Measurements from ENCODE around the gene MARCHF10. TPM values are rescaled to one million over a fixed set of nuclear protein-coding genes. Genes with fewer than 3 reads are reported as not detected.
A peak's percentile ranks its signal among the peaks of the same experiment; 100 is the strongest.

Gene MARCHF10
- total and polyA plus RNA-seq, 2 donors (not counting 1 experiment from before 2014, with no cell fraction given) = 0.17 TPM; not detected in 1

DNA sequence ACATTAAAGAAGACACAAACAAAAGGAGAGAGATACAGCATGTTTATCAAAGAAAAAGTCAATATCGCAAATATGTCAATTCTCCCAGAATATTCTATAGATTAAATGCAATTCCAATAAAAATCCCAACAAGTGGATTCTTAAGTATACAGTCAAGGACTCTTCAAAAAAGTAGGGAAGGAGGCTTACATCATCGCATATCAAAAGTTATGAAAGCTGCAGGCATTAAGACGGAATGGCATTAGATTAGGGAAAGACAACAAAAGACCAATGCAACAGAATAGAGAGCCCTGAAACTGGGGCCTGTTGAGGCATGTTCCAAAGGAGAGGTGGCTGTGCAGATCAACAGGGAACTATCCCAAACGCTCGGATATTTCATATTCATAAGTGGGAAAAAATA lies 76.0 kb downstream of the MARCHF10 start:
- H3K9ac ChIP-seq (ENCODE audit: insufficient read depth, low read length) = no peak overlapping the region
- H3K36me3 ChIP-seq (ENCODE audit: control insufficient read depth, insufficient read depth, low read length) = no peaks in the 10 kb centered on the region
- H3K4me2 ChIP-seq (ENCODE audit: extremely low read depth, insufficient read depth, low read length) = no peak overlapping the region
- no peaks in the 10 kb centered on the region for H3K4me1 ChIP-seq (ENCODE audit: control insufficient read depth, extremely low read depth, insufficient read depth, low read length)
- H4K20me1 ChIP-seq (ENCODE audit: control insufficient read depth, extremely low read depth, insufficient read depth, low read length) = no peaks in the 10 kb centered on the region
- no peaks in the 10 kb centered on the region for H3K9me3 ChIP-seq (ENCODE audit: control insufficient read depth, insufficient read depth, low read depth, low read length)
- DNase-seq (ENCODE audit: low read depth in 2 of 2) = no peak
- TF ChIP-seq EZH2 (IDR thresholded peaks at IDR 0.05; ENCODE audit: low read length, missing control alignments) = no peak
- TF ChIP-seq, protein P1, sequence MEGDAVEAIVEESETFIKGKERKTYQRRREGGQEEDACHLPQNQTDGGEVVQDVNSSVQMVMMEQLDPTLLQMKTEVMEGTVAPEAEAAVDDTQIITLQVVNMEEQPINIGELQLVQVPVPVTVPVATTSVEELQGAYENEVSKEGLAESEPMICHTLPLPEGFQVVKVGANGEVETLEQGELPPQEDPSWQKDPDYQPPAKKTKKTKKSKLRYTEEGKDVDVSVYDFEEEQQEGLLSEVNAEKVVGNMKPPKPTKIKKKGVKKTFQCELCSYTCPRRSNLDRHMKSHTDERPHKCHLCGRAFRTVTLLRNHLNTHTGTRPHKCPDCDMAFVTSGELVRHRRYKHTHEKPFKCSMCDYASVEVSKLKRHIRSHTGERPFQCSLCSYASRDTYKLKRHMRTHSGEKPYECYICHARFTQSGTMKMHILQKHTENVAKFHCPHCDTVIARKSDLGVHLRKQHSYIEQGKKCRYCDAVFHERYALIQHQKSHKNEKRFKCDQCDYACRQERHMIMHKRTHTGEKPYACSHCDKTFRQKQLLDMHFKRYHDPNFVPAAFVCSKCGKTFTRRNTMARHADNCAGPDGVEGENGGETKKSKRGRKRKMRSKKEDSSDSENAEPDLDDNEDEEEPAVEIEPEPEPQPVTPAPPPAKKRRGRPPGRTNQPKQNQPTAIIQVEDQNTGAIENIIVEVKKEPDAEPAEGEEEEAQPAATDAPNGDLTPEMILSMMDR (conservative IDR thresholded peaks at IDR 0.05 in 1 of 2, IDR thresholded peaks at IDR 0.05 in 1 of 2; ENCODE audit: low read depth in 1 of 2, low read length in 2 of 2) = no peak
- H2AFZ ChIP-seq (ENCODE audit: low read length) = no peak overlapping the region
- H3K79me2 ChIP-seq (ENCODE audit: control insufficient read depth, insufficient read depth, low read length) = no peaks in the 10 kb centered on the region
- no peak overlapping the region for H3K27ac ChIP-seq (ENCODE audit: insufficient read depth, low read length)
- no peaks in the 10 kb centered on the region for H3K27me3 ChIP-seq (ENCODE audit: control insufficient read depth, insufficient read depth, low read length)
- no peak overlapping the region for H3K4me3 ChIP-seq (replicated peaks in 1 of 4; ENCODE audit: control extremely low read depth in 1 of 4, insufficient read depth in 1 of 4, low read depth in 3 of 4, low read length in 4 of 4)

DNA sequence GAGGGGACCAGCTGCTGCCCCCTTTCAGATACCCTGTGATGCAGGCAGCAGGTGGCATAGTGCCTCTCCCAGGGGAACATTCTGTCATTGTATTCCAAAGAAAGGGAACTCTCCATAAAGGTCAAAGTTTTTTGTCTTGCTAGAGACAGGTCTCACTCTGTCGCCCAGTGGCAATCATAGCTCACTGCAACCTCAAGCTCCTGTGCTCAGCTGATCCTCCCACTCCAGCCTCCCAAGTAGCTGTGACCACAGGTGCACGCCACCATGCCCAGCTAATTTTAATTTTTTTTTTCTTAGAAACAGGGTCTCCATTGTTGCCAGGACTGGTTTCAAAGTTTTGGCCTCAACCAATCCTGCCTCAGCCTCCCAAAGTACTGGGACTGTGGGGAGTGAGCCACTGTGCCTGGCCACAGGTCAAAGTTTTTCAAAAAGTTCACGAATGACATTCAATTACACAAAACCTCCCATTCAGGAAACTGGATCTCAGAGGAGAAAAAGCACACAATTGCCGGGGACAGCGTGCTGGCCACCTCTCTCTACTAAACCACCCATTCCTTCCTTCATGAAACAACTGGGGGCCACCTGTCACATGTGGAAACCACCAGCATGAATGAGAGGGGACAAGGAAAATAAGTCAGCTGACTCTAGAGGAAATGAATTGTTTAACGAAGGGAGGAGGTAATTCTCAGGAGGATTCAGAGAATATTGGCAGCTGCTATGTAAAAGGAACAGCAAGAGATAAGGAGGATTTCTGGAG lies 80.0 kb downstream of the MARCHF10 start:
- H3K9me3 ChIP-seq (ENCODE audit: control insufficient read depth, insufficient read depth, low read depth, low read length) = no peaks in the 10 kb centered on the region
- H3K4me3 ChIP-seq (replicated peaks in 1 of 4; ENCODE audit: control extremely low read depth in 1 of 4, insufficient read depth in 1 of 4, low read depth in 3 of 4, low read length in 4 of 4) = no peak overlapping the region
- no peaks in the 10 kb centered on the region for H4K20me1 ChIP-seq (ENCODE audit: control insufficient read depth, extremely low read depth, insufficient read depth, low read length)
- H3K27me3 ChIP-seq (ENCODE audit: control insufficient read depth, insufficient read depth, low read length) = no peaks in the 10 kb centered on the region
- DNase-seq (ENCODE audit: low read depth in 2 of 2) = no peak
- TF ChIP-seq, protein P1 (conservative IDR thresholded peaks at IDR 0.05 in 1 of 2, IDR thresholded peaks at IDR 0.05 in 1 of 2; ENCODE audit: low read depth in 1 of 2, low read length in 2 of 2) = no peak
- no peak for TF ChIP-seq EZH2 (IDR thresholded peaks at IDR 0.05; ENCODE audit: low read length, missing control alignments)
- no peaks in the 10 kb centered on the region for H3K36me3 ChIP-seq (ENCODE audit: control insufficient read depth, insufficient read depth, low read length)
- H3K9ac ChIP-seq (ENCODE audit: insufficient read depth, low read length) = no peak overlapping the region
- H3K79me2 ChIP-seq (ENCODE audit: control insufficient read depth, insufficient read depth, low read length) = no peaks in the 10 kb centered on the region
- H3K27ac ChIP-seq (ENCODE audit: insufficient read depth, low read length) = no peak overlapping the region
- no peak overlapping the region for H3K4me2 ChIP-seq (ENCODE audit: extremely low read depth, insufficient read depth, low read length)
- H3K4me1 ChIP-seq (ENCODE audit: control insufficient read depth, extremely low read depth, insufficient read depth, low read length) = no peaks in the 10 kb centered on the region
- no peak overlapping the region for H2AFZ ChIP-seq (ENCODE audit: low read length)

DNA sequence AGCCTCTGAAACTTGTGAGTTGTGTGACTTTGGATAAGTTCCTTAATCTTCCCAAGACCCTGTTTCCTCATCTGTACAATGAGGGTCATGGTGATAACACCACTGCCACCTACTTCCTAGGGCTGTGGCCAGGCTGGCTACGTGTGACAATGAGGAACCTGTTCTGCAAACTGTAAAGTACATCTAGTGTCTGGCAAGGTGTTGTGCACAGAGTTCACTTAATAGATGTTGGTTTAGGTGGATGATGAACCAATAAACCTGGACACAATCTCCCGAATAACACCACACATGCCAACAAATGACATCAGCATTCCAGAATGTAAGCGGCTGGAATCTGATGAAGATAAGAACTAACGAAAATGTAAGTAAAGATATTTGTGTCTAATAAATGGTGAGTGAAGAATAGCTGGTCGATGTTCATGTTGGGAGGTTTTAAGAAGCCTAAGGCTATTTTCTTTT lies 82.3 kb downstream of the MARCHF10 start:
- TF ChIP-seq EZH2 (IDR thresholded peaks at IDR 0.05; ENCODE audit: low read length, missing control alignments) = no peak
- TF ChIP-seq, protein P1 (conservative IDR thresholded peaks at IDR 0.05 in 1 of 2, IDR thresholded peaks at IDR 0.05 in 1 of 2; ENCODE audit: low read depth in 1 of 2, low read length in 2 of 2) = no peak
- no peak overlapping the region for H3K4me2 ChIP-seq (ENCODE audit: extremely low read depth, insufficient read depth, low read length)
- no peak overlapping the region for H2AFZ ChIP-seq (ENCODE audit: low read length)
- H4K20me1 ChIP-seq (ENCODE audit: control insufficient read depth, extremely low read depth, insufficient read depth, low read length) = no peaks in the 10 kb centered on the region
- H3K79me2 ChIP-seq (ENCODE audit: control insufficient read depth, insufficient read depth, low read length) = no peaks in the 10 kb centered on the region
- no peak overlapping the region for H3K9ac ChIP-seq (ENCODE audit: insufficient read depth, low read length)
- H3K9me3 ChIP-seq (ENCODE audit: control insufficient read depth, insufficient read depth, low read depth, low read length) = no peaks in the 10 kb centered on the region
- H3K27me3 ChIP-seq (ENCODE audit: control insufficient read depth, insufficient read depth, low read length) = no peaks in the 10 kb centered on the region
- no peaks in the 10 kb centered on the region for H3K36me3 ChIP-seq (ENCODE audit: control insufficient read depth, insufficient read depth, low read length)
- H3K4me3 ChIP-seq (replicated peaks in 1 of 4; ENCODE audit: control extremely low read depth in 1 of 4, insufficient read depth in 1 of 4, low read depth in 3 of 4, low read length in 4 of 4) = no peak overlapping the region
- peak in 1 of 2 donors; percentile 85 for DNase-seq (ENCODE audit: low read depth in 2 of 2)
- no peak overlapping the region for H3K27ac ChIP-seq (ENCODE audit: insufficient read depth, low read length)
- no peaks in the 10 kb centered on the region for H3K4me1 ChIP-seq (ENCODE audit: control insufficient read depth, extremely low read depth, insufficient read depth, low read length)

Data from fibroblast of lung (primary cell).